NT2/D1 (cell line): Measurements from ENCODE around the gene USF3.
A peak's percentile ranks its signal among the peaks of the same experiment; 100 is the strongest.

Experiments used
- DNase-seq: peaks from one replicate; pipeline ENCODE4 v3.0.0-alpha.2; 2011; ENCODE audit warnings: low read depth, low spot score
- H3K27me3 ChIP-seq: 2 replicates; pipeline ENCODE4 v1.6.0; 2011; ENCODE audit warnings: mild to moderate bottlenecking; ENCODE audit not compliant: insufficient read length, insufficient read depth
- H3K36me3 ChIP-seq: 2 replicates; pipeline ENCODE4 v1.6.1; 2011; ENCODE audit warnings: mild to moderate bottlenecking, low read length, mixed read lengths; ENCODE audit not compliant: insufficient read depth, insufficient read length
- H3K4me1 ChIP-seq: 2 replicates; pipeline ENCODE4 v1.5.1; 2011; ENCODE audit not compliant: insufficient read depth, insufficient read length
- H3K4me3 ChIP-seq: 2 replicates; pipeline ENCODE4 v1.5.1; 2011; ENCODE audit warnings: low read depth; ENCODE audit not compliant: insufficient read length
- H3K9ac ChIP-seq: 2 replicates; pipeline ENCODE4 v1.6.0; 2011; ENCODE audit warnings: low read depth; ENCODE audit not compliant: insufficient read length
- H3K9me3 ChIP-seq: 2 replicates; pipeline ENCODE4 v1.5.1; 2011; ENCODE audit warnings: mild to moderate bottlenecking, low read length; ENCODE audit not compliant: insufficient read depth
- SUZ12 ChIP-seq: IDR thresholded peaks from 2 replicates; pipeline ENCODE4 v1.6.1; 2011; ENCODE audit not compliant: insufficient read length, insufficient read depth; ENCODE audit errors: extremely low read depth
- YY1 ChIP-seq: IDR thresholded peaks from 2 replicates; pipeline ENCODE4 v1.6.1; 2011; ENCODE audit not compliant: insufficient read length, insufficient read depth
- ZNF274 ChIP-seq: IDR thresholded peaks from 2 replicates; pipeline ENCODE4 v1.6.1; 2011; ENCODE audit warnings: mild to moderate bottlenecking, low read depth, low read length

The USF3 gene

GRCh38 chr3:113677737-113678136 is 18.7 kb downstream of the USF3 start:
- peaks cover 35% of the 10 kb centered on the region for H3K9me3 ChIP-seq
- H3K36me3 ChIP-seq = peaks cover 21% of the 10 kb centered on the region
- no peaks in the 10 kb centered on the region for H3K4me1 ChIP-seq
- DNase-seq = peak; percentile 36
- H3K27me3 ChIP-seq = no peaks in the 10 kb centered on the region
- no peak overlapping the region for H3K9ac ChIP-seq
- H3K4me3 ChIP-seq = no peak overlapping the region
- TF ChIP-seq YY1 (no peak), SUZ12 (no peak), ZNF274 (no peak)

DNA sequence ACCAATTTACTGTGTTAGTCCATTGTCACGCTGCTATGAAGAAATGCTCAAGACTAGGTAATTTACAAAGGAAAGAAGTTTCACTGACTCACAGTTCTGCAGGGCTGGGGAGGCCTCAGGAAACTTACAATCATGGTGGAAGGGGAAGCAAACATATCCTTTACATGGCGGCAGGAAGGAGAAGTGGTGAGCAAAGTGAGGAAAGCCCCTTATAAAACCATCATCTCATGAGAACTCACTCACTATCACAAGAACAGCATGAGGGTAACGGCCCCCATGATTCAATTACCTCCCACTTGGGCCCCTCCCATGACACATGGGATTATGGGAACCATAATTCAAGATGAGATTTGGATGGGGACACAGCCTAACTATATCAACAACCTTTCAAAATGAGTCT is 20.2 kb downstream of the USF3 start:
- Histone ChIP-seq H3K36me3 (peaks cover 26% of the 10 kb centered on the region), H3K4me3 (no peak overlapping the region), H3K27me3 (no peaks in the 10 kb centered on the region), H3K9ac (no peak overlapping the region), H3K9me3 (peaks cover 35% of the 10 kb centered on the region), H3K4me1 (no peaks in the 10 kb centered on the region)
- no peak for TF ChIP-seq ZNF274
- TF ChIP-seq YY1 = no peak
- TF ChIP-seq SUZ12 = no peak
- no peak for DNase-seq

GRCh38 chr3:113673593-113673992 is 22.8 kb downstream of the USF3 start:
- Histone ChIP-seq H3K4me1 (no peaks in the 10 kb centered on the region), H3K9me3 (peaks cover 17% of the 10 kb centered on the region; the same call in 1 of the 2 replicates), H3K27me3 (no peaks in the 10 kb centered on the region), H3K4me3 (no peak overlapping the region), H3K36me3 (peaks cover 26% of the 10 kb centered on the region), H3K9ac (no peak overlapping the region)
- TF ChIP-seq ZNF274 = no peak
- no peak for TF ChIP-seq YY1
- no peak for TF ChIP-seq SUZ12
- no peak for DNase-seq

GRCh38 chr3:113668015-113668414 is 28.4 kb downstream of the USF3 start:
- no peak overlapping the region for H3K4me3 ChIP-seq
- H3K9me3 ChIP-seq = no peaks in the 10 kb centered on the region
- no peak for DNase-seq
- TF ChIP-seq SUZ12 (no peak), YY1 (no peak), ZNF274 (no peak)
- no peak overlapping the region for H3K9ac ChIP-seq
- H3K4me1 ChIP-seq = no peaks in the 10 kb centered on the region
- H3K36me3 ChIP-seq = peaks cover 8% of the 10 kb centered on the region
- H3K27me3 ChIP-seq = no peaks in the 10 kb centered on the region

GRCh38 chr3:113664523-113665094 is 31.8 kb downstream of the USF3 start:
- no peaks in the 10 kb centered on the region for H3K4me1 ChIP-seq
- H3K27me3 ChIP-seq = no peaks in the 10 kb centered on the region
- no peak overlapping the region for H3K9ac ChIP-seq
- no peak overlapping the region for H3K4me3 ChIP-seq
- H3K9me3 ChIP-seq = no peaks in the 10 kb centered on the region
- TF ChIP-seq ZNF274 = no peak
- TF ChIP-seq SUZ12 = no peak
- TF ChIP-seq YY1 = no peak
- H3K36me3 ChIP-seq = peaks cover 19% of the 10 kb centered on the region
- DNase-seq = no peak

DNA sequence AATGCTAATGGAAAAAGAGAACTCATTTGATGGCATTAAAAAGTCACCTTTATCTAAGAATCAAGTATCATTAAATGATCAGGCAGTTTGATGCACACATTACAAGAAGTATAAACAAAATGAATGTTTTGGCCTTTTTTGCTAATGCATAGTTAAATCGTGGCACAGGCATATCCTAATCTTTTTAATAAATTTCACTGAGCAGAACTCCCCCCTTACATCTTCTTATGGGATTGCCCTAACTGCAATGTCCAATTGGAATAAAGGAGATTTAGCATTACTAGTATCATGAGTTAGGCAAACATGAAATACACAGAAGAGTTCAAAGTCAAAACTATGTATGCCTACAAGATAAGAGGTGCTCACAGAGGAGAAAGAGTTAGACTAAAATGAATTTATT is 32.7 kb downstream of the USF3 start:
- no peak for TF ChIP-seq ZNF274
- TF ChIP-seq SUZ12 = no peak
- TF ChIP-seq YY1 = no peak
- Histone ChIP-seq H3K9me3 (no peaks in the 10 kb centered on the region), H3K9ac (no peak overlapping the region), H3K27me3 (no peaks in the 10 kb centered on the region), H3K36me3 (peaks cover 26% of the 10 kb centered on the region), H3K4me1 (no peaks in the 10 kb centered on the region), H3K4me3 (no peak overlapping the region)
- DNase-seq = no peak

GRCh38 chr3:113663324-113663750 is 33.1 kb downstream of the USF3 start:
- Histone ChIP-seq H3K4me1 (no peaks in the 10 kb centered on the region), H3K36me3 (peaks cover 26% of the 10 kb centered on the region), H3K9me3 (no peaks in the 10 kb centered on the region), H3K4me3 (no peak overlapping the region), H3K9ac (no peak overlapping the region), H3K27me3 (no peaks in the 10 kb centered on the region)
- DNase-seq = no peak
- TF ChIP-seq SUZ12 (no peak), ZNF274 (no peak), YY1 (no peak)

GRCh38 chr3:113662824-113663223 is 33.6 kb downstream of the USF3 start:
- no peak for DNase-seq
- Histone ChIP-seq H3K4me1 (no peaks in the 10 kb centered on the region), H3K4me3 (no peak overlapping the region), H3K9me3 (no peaks in the 10 kb centered on the region), H3K27me3 (no peaks in the 10 kb centered on the region), H3K36me3 (peaks cover 26% of the 10 kb centered on the region), H3K9ac (no peak overlapping the region)
- no peak for TF ChIP-seq SUZ12
- TF ChIP-seq ZNF274 = no peak
- no peak for TF ChIP-seq YY1
